GM12874 (cell line): ENCODE data around the gene FRAS1.

ENCODE experiments used
- TF ChIP-seq, protein P1 (sequence below): IDR thresholded peaks from 2 replicates; pipeline ENCODE4 v1.5.1; 2011; ENCODE audit warnings: low read depth, mild to moderate bottlenecking, control low read depth, low read length, moderate library complexity; ENCODE audit not compliant: insufficient read depth

Gene FRAS1

DNA sequence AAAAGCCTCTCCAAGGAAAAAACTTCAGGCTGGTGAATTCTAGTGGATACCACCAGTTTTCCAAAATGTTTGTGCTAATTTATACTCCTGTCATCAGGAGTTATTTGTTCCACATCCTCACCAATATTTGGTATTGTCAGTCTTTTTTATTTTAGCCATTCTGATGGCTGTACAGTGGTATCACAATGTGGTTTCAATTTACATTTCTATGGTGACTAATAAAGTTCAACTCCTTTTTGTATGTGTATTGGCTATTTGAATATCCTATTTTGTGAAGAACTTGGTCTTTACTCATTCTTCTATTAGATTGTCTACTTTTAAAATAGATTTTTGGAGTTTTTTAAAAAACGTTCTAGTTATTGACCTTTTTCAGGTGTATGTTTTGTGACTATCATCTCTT, 33.0 kb upstream of the FRAS1 start:
- TF ChIP-seq, protein P1, sequence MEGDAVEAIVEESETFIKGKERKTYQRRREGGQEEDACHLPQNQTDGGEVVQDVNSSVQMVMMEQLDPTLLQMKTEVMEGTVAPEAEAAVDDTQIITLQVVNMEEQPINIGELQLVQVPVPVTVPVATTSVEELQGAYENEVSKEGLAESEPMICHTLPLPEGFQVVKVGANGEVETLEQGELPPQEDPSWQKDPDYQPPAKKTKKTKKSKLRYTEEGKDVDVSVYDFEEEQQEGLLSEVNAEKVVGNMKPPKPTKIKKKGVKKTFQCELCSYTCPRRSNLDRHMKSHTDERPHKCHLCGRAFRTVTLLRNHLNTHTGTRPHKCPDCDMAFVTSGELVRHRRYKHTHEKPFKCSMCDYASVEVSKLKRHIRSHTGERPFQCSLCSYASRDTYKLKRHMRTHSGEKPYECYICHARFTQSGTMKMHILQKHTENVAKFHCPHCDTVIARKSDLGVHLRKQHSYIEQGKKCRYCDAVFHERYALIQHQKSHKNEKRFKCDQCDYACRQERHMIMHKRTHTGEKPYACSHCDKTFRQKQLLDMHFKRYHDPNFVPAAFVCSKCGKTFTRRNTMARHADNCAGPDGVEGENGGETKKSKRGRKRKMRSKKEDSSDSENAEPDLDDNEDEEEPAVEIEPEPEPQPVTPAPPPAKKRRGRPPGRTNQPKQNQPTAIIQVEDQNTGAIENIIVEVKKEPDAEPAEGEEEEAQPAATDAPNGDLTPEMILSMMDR = no peak

DNA sequence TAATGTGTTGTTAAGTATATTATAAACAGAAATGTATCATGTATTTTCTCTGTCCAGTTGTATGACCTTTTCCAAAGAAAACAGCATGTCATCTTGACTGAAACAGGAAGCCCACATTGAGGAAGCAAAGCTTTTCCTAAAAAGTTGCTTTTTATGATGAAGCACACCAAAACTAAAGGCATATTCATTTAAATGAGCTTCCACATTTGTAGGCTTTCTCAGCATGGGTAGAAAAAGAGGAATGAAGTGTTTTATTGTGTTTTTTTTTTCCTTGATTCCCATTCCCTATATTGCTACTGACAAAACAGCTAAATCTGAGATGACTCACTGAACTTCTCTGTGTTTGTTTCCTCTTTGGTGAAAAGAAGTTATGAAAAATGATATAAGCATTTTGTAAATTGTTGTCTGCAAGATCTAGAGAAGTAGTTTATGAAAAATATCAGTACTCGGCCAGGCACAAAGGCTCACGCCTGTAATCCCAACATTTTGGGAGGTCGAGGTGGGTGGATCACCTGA, 32.5 kb upstream of the FRAS1 start:
- TF ChIP-seq, protein P1 = no peak

- TF ChIP-seq, protein P1 = no peak
These were observed 25.6 kb upstream of the FRAS1 start for GRCh38 chr4:78031417-78031950.

- TF ChIP-seq, protein P1 = no peak
These were observed 24.7 kb upstream of the FRAS1 start for GRCh38 chr4:78032446-78032845.

DNA sequence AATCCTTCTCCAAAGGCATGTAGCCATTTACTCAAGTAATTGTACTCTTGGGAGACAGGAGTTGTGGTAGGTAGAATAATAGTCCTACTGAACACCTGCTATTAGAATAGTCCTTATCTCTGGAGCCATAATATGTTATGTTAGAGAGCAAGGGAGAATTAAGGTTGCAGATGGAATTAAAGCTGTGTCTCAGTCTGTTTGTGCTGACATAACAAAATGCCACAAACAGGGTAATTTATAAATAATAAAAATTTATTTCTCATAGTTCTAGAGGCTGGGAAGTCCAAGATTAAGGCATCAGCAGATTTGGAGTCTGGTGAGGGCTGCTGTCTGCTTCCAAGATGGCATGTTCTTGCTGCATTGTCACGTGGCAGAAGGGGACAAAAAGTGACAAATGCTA, 24.2 kb upstream of the FRAS1 start:
- TF ChIP-seq, protein P1 = no peak

DNA sequence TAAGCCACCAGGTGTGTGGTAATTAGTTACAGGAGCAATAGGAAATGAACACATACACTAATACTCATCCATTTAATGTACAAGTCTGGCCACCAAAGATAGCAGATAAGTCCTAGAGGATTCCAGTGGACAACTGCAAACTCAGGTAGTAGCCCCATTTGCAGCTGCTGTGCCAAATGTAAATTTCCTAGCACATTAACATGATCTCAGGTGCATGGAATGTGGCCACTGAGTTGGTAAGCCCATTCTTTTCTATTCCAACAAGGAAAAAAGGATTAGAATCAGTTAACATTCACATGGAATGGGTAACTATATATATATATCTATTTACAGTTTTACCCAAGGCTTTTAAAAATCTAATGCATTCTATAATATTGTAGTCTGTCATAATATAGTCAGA, 23.3 kb upstream of the FRAS1 start:
- TF ChIP-seq, protein P1 = no peak

DNA sequence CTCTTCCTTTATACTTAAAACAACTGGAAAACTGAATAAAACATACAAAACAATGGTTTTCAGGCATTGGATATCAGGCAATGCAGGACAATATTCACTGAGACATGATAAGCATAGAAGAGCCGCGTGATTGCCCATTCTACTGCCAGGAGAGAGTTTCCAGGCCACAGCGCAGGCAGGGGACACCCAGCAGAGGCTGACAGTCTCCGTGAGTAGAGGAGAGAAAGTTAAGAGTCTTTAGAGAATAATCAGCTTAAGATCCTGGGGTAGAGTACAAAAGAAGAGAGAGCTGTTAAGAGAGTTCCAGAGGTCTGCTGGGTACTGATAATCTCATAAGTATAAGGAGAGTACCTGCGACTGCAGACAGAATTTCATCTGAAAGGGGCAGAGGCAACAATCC, 18.4 kb upstream of the FRAS1 start:
- TF ChIP-seq, protein P1 = no peak
